NCI-H510A (cell line): ENCODE measurements around the gene TMEM19.

Source experiments
- DNase-seq: peaks from one replicate; lab custom pipeline; 2025; lab: John Stamatoyannopoulos, UW

The TMEM19 gene

DNA sequence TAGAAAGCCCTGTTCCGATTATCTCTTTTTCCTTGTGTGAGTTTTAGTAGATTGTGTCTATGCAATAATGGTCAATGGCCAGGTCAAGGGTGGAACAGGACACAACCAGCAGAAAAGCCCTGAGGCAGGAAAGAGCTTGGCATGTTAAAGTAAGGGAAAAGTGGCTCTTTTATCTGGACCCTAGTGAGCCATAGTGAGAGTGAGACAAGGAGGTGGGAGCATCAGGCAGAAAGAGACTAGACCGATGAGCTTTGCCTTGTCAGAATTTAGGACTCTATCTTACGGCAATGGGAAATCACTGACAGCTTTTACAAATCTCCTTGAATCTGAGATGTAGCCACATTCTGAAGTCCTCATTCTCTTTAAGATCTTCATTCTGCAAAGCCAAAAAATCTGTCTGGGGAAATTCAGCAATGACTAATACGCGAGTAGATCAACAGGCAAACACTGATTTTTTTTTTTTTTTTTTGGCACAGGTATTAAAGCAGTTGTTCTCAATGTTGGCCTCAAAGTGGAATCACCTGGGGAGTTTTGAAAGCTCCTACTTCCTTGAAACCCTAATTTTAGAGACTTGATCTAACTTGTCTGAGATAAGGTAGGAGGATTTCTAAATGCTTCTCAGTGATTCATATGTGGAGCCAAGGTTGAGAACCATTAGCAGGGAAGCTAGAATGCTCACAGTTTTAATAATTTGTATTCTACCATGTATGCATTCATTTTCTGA, 33.9 kb downstream of the TMEM19 start:
- DNase-seq, result no peak

DNA sequence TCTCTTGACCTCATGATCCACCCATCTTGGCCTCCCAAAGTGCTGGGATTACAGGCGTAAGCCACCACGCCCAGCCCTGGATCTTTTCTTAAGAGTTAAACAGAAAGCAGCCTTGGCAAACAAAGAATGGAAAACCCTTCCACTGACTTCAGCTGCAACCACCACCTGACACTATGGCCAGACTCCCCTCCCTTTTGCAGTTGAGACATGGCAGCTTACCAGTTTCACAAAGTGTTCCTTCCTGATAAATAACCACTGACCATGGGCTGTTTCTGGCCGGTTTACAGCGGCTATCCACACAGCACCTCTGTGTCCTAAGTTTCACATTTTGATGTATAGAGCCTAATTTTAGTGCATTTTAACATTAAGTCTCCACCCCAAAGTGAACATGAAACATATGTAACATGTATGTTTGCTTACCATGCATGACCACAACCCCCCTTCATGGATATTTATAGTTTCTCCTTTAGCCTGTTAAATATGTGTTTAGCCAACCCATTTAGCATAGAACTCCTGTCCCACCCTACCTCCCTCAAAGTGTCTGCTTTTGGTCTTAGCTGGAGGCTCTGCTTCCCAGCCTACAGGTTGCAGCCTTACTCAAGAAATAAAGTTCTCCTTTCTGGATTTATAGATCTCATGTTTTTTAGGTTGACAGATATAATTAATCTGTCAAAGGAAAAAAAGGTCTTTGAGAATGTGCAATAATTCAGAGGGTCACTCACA, 36.1 kb downstream of the TMEM19 start:
- no peak for DNase-seq

DNA sequence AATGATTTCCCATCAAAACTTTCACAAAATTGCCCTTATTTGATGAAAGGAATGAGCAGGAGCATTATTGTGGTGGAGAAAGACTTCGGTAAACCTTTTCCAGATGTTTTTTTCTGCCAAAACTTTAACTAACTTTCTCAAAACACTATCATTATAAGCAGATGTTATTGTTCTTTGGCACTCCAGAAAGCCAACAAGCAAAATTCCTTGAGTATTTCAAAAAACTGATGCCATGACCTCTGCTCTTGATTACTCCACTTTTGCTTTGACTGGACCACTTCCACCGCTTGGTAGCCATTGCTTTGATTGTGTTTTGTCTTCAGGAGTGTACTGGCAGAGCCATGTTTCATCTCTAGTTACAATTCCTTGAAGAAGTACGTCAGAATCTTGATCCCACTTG, 39.1 kb downstream of the TMEM19 start:
- DNase-seq, result no peak

DNA sequence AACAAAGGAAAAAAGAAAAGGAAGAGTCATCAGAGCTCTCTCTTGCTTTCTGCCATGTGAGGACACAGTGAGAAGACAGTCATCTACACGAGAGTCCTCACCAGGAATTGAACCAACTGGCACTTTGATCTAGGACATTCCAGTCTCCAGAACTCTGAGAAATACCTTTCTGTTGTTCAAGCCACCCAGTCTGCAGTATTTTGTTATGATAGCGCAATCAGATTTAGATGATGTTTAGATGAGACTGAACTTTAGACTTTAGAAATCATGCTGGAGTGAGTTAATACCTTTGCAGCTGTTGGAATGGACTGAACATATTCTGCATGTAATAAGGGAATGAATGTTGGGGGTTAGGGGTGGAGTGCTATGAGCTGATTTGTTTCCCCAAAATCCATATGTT, 40.7 kb downstream of the TMEM19 start:
- DNase-seq, result no peak

DNA sequence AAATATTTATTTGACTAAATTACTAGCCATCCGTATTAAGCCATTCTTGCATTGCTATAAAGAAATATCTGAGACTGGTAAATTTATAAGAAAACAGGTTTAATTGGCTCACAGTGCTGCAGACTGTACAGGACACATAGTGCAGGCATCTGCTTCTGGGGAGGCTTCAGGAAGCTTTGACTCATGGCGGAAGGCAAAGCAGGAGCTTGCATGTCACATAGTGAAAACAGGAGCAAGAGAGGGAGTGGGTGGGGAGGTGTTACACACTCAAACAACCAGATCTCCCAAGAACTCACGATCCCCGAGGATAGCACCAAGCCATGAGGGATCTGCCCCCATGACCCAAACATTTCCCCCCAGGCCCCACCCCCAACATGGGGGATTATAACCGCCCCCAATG, 42.1 kb downstream of the TMEM19 start:
- DNase-seq, result no peak

DNA sequence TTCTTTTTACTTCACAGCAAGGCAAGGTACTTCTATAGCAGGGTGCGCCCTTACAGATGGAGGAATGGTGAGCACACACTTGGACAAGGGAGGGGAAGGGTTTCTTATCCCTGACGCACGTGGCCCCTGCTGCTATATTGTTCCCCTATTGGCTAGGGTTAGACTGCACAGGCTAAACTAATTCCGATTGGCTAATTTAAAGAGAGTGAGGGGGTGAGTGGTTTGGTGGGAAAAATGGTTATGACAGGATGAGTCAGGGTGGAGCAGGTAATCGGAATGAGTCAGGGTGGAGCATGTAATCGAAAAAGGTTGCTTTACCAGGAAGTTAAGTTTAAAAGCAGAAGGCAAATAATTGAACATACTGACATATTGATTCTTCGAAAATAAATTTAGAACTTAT, 45.1 kb downstream of the TMEM19 start:
- DNase-seq, result no peak

DNA sequence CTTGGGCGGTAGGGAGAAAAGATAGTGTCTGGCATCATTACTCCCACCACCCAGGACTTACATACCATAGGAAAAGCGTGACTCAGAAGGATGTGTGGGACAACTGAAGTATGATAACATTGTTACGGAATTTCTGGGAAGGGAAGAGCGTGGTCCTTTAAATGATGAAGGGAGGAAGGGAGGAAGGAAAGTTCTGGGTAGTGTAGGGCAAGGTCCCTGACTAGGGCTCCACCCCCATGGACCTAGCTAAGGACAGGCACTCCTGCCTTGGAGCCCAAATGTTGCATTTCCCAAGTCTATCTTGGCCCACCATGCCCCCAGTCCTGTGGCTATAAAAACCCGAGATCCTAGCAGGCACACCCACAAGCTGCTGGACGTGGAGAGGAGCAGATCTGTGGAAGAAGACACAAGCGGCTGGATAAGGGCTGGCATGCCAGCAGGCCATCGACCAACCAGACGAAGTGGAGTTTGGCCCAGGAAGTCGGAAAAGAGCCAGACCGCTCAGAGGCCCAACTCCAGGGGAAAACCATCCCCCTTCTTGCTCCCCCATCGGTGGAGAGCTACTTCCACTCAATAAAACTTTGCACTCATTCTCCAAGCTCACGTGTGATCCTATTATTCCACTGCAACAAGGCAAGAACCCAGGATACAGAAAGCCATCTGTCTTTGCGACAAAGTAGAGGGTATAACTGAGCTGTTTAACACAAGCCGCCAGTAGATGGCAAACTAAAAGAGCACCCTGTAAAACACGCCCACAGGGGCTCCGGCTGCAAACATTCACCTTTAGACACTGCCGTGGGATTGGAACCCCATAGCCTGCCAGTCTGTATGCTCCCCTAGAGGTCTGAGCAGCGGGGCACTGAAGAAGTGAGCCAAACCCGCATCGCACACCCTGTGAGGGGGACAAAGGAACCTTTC, 45.8 kb downstream of the TMEM19 start:
- no peak for DNase-seq

DNA sequence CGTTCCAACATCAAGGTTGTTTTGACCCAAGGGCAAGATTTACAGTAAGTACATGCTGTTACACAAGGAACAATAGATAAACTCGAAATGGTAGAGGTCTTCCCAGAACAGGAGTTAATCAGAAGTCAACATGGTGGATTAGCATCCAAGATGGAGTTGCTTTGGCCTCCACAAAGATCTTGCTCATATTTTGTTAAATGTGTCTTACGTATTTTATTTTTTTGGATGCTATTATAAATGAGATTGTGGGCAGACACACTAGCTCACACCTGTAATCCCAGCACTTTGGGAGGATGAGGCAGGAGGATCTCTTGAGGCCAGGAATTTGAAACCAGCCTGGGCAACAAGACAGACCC, 46.5 kb downstream of the TMEM19 start:
- DNase-seq, result no peak

DNA sequence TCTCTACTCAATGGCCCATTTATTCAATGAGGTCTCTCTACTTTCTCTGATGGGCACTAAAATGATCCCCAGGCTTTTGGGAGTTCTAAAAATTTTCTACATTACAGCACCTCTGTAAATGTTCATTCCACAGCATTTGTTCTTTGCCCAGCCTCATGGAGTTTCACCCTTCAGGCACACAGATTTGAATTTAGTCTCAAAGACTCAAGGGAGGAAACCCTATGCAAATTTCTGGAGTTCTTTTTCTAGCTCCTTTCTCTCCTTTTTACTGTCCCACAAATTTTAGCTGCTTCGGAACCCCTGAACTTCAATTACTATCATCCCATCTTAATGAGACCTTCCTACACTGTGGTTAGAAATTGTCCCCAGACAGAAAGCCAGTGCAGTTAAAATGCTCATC, 51.3 kb downstream of the TMEM19 start:
- DNase-seq, result no peak

DNA sequence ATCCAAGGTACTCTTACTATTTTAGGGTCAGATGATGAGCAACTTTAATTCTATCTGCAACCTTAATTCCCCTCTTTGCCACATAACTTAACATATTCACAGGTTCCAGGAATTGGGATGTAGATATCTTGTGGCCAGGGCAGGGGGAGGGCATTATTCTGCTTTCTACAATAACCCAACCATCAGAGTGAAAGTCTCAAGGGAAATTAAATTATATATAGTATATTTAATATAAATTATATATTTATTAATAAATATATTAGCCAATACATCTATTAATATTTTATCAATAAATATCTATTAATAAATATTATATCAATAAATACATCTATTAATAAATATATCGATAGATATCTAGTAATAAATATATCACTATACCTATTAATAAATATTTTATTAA, 57.1 kb downstream of the TMEM19 start:
- no peak for DNase-seq

DNA sequence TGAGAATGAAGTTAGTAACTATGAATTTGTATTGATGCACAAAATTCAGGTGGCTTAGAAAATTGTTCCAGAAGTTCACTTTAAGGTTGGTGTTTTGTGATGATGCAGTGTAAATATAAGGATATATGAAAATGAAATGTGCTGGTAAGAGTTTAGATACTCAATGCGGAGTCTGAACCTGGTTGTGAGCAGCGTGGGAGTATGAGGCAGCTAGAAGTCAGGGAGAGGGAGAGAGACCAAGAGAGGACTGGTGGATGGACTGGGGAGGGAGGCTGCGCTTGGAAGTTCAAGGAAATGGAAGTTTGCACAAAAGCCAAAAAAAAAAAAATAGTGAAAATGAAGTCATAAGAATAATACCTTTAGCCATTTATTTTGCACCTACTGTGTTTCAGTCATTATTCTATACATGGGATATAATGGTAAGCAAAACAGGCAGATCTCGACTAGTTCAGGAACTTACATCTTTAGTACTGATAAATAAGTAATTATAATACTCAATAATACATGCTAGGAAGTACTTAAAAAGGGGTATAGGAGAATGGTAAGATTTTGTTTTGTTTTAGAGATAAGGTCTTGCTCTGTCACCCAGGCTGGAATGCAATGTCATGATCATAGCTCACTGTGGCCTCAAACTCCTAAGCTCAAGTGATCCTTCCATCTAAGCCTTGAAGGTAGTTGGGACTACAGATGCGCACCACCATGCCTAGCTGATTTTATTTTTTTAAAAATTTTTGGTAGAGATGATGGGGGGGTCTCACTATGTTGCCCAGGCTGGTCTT, 58.8 kb downstream of the TMEM19 start:
- DNase-seq, result no peak

DNA sequence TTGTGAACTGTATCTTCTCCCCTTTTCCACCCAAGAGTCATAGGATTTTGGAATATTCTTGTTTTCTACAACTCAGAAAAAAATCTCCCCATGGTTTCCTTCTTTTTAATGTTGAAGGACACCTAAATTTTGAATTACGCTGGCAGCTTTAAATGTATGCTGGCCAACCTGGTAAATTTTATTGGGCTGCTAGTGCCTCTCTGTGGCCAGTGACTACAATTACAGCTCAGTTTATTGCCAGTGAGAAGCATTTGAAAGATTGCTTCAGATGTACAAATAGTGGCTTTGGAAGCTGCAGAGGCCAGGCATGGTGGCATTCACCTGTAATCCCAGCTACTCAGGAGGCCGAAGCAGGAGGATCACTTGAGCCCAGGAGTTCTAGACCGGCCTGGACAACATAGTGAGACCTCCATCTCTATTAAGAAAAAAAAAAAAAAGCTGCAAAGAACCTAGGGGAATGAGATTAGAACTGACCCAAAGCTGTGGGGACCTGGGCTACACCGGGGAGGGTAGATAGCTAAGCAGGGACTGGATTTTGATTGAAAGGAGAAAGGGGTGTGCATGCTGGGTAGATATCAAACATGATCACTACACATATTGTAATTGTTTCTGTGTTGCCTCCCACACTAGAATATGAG, 61.2 kb downstream of the TMEM19 start:
- DNase-seq, result peak; percentile 6

DNA sequence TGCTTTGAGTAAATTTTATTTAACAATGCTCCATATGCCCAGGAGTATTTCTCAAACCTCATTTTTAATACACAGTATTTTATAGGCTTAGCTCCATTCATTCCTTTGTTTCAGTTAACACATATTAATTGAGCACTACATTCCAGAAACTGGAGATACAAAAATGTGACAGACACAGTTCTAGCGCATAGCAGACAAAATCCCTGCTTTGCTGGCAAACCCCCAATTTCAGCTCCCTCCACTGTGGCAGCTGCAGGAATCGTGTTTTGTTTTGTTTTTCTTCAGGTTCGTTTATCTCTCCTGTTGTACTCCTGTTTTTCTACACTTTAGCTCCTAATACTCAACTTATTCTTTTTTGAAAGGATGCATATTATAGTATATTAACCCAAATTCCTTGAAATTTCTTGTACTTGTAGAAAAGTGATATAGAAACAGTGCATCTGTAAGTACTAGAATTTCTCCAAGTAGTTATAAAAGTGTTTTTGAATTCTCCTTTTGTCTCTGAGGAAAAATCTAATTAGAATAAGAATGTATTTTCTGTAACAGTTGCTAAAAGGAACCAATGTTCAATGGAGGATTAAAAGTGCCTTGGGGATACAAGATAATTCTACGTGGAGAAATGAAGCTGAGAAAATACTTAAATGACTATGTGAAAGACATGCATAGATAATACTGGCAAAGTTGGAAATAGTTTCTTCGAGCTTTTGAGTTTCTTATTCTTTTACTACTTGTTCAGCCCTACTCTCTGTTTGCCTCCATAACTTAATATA, 62.4 kb downstream of the TMEM19 start:
- no peak for DNase-seq

DNA sequence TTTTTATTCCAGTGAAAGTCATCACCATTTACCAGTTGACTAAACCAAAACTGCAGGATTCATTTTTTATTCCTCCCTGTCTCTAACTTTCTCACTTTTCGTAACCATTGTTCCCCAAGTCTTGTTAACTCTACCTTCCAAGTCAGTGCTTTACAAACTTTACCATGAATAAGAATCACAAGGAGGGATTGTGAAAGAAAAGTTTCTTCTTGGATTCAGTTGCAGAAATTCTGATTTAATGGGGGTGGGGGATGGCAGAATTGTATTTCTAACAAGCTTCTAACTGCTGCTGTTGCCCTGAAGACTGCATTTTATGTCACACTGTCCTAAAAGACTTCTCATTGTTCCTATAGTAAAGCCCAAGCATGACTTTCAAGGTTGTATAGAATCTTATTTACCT, 63.8 kb downstream of the TMEM19 start:
- DNase-seq, result no peak

DNA sequence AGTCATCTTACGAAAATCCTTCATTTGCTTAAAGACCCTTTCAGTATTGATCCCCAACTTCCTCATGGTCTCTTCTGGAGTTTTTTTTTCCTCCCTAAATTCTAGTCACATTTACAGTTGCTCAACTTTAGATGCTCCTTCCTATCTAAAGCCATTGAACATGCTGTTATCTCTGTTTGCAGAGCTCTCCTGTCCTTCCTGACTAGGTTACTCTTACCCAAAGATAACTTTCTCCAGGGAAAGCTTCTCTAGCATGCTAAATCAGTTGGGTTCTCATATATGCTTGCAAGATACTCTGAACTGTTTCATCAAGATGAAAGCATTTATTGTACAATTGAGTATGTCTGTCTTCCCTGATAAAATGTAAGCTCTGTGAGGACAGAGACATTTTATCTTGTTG, 67.0 kb downstream of the TMEM19 start:
- no peak for DNase-seq
